HG03175 (cell line): ENCODE data around the gene TPRA1.
"Not testable (repeated sequence)": the region's sequence is repeated elsewhere in the genome, so short reads cannot be mapped to it uniquely, and the experiment has no call there.

Experiments used
- ATAC-seq: cut with Tn5 transposase; IDR thresholded peaks from one replicate; pipeline ENCODE4 v1.9.1; 2021; ENCODE audit warnings: mild to moderate bottlenecking, moderate library complexity; ENCODE audit not compliant: unreplicated experiment

TPRA1 gene

DNA sequence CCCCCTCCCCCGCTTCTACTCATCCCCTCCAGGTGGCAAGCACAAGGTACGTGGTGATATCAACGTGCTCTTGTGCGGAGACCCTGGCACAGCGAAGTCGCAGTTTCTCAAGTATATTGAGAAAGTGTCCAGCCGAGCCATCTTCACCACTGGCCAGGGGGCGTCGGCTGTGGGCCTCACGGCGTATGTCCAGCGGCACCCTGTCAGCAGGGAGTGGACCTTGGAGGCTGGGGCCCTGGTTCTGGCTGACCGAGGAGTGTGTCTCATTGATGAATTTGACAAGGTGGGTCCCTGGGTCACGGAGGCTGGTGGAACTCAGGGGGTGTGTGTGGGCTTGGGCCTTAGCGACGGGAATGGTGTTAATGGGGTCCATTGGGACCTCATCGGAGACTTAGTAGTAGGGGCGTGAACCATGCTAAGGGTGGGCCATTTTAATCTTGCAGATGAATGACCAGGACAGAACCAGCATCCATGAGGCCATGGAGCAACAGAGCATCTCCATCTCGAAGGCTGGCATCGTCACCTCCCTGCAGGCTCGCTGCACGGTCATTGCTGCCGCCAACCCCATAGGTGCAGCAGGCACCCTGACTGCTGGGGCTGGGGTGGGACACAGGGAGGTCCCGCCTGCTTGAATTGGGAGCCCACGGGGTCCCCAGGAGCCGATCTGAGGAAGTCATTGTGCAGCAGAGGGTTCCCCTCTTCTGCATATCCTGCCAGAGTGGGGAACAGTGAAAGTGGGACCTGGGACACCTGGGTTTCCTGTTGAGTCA is 26.5 kb upstream of the TPRA1 start:
- no peak for ATAC-seq

DNA sequence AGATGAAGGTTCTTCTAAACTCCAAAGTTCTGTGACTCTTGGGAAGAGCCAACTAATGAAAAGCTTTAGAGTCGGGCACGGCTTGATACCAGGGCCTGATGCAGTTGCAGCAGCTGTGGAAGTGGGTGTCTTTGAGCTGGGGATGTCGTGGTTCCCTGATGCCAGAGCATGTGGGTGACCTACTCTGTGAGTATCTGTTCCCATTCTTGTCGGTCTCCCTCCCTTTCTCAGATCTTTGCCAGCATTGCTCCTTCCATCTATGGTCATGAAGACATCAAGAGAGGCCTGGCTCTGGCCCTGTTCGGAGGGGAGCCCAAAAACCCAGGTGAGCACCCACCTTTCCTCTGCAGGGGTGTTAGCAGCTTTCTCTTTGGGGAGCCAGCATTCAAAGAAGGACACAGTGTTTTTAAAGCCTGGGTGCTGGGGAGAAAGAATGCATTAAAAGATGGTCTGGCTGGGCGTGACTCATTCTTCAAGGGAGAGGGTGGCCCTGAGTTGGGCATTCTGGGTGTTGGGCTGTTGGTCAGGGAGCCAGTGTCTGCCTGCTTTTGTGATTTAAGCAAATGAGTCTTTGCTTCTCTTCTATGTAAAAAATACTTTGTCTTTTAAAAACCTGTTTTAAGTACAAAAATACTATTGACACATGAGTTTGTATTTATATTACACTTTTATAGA is 25.2 kb upstream of the TPRA1 start:
- ATAC-seq, result no peak

DNA sequence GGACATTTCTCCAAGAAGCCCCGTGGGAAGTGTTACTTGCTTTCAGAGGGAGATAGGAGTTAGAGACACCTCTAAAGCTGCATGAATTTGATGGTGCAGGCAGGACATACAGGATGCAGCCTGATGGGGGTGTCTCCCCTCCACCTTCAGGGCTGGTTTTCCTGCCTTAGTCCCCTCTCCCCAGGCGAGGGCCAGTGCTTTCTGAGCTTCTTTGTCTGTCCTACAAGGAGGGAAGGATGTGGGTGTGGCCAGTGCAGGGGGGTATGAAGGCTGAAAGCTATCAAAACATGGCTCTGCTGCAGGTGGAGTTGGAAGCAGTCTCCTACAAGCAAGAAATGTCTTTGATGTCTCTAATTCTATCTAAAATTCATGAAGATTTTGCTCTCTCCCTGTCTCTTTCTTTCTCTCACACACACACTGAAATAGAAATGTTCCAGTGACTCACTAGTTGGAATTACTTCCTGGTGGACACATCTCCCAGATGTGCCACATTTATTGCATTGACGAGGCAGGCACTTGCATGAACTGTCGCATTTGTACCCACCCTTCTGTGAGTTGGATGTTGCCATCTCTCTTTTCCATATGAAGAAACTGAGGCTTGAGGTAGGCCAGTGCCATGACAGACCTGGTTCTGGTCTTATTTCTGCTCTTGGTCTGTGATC is 24.5 kb upstream of the TPRA1 start:
- ATAC-seq, result no peak

DNA sequence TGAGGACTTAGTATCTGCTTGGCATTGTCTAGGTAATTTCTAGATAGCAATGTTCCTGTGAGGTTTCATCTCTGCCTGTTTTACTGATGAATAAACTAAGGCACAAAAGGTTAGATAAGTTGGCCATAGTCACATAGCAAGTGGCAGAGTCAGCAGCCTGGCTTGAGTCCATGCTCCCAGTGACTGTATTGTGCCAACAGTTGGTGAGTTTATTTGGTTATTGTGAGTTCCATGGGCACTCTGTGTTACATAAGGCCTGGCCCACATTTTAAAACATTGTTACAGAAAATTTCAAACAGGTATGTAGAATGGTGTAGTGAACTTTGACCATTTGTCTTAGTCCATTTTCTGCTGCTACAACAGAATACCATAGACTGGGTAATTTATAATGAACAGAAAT is 22.9 kb upstream of the TPRA1 start:
- ATAC-seq, result no peak

DNA sequence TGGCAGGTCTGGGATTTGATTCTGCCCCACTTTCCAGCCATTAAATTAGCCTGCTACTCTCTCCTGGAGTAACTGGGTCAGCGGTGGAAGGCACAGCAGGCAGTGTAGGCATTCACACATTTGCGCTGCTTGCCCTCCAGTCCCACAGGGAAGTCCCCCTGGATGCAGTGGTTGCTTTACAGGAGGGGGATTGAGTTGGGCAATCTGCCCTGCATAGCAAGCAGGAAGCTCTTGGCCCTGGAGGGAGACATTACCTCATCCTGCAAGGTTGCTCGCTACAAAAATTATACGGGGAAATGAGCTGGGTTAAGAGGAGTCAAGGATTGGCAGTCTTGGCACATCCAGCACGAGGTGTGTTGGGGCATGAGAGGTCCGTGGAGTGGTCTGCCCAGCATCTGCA is 22.4 kb upstream of the TPRA1 start:
- ATAC-seq, result no peak

DNA sequence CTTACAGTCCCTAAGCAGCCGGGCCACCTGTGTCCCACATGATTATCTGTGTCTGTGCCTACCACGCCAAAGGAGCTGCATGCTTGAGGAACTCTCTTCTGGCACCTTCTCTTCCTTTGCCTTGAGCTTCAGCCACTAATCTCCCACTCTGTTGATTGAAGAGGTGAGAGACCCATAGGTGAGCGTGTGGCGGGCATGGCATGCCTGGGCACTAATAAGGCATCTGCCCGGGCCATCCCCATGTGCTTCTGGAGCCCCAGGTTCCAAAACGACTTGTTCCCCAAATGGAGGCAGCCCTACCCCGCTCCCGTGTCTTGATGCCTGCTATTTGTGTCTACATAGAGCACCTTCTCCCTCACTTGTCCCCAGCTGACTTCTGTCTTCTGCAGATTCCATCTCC is 20.7 kb upstream of the TPRA1 start:
- ATAC-seq, result no peak

DNA sequence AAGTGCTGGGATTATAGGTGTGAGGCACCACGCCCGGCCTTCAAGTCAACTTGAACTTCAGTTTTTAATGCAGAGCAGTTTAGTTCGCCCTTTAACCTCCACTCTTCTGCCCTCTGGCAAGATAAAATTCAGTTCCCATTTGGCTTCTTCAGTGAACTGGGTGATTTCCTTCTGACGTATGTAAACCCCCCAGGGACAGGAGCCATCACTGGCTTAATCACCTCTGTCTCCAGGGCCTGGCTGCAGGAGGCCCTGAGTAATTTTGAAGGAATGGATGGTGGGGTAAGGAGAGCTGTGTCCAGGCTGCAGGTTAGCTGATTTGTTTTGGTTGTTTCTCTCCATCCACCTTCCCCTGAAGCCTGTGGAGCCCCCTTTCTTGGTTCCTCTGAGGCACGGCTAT is 19.6 kb upstream of the TPRA1 start:
- ATAC-seq, result no peak

DNA sequence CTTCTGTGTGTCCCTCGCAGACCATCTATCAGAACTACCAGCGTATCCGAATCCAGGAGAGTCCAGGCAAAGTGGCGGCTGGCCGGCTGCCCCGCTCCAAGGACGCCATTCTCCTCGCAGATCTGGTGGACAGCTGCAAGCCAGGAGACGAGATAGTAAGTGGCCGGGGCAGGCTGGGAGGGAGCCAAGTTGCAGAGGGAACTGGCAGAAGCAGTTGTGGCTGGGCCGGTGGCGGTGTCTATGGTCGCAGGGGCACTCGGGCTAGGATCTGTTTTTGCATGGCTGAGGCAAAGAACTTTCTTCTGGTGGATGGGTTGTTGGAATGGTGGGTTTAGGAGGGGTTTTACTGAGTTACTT is 17.8 kb upstream of the TPRA1 start:
- ATAC-seq, result no peak

DNA sequence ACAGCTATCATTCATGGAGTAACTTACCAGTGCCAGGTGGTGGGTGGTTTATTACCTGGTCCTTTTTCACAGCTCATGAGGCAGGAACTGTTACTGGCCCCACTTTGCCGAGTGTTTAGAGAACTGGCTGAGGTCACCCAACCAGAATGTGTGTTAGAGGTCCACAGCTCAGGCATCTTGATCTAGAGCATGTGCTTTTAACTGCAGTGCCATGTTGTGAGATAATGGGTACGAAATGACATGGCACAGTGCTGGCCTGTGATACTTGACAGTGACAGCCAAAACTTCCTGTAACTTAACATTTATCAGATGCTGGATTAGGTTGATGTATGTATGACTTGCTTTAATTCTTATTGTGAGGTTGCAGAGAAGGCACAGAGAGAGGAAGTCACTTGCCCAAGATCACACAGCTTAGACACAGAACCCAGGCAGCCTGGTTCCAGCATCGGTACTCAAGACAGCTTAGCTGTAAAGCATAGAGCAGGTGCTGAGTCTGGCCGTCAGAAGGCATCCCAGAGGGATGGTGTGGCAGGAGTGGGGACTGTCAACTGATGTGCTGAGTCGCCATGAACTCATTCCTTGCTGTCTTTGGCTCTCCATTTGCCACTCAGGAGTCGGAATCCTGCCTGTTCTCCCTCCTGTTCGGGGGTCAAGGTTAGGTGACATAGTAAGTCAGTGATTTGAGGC is 17.3 kb upstream of the TPRA1 start:
- no peak for ATAC-seq

DNA sequence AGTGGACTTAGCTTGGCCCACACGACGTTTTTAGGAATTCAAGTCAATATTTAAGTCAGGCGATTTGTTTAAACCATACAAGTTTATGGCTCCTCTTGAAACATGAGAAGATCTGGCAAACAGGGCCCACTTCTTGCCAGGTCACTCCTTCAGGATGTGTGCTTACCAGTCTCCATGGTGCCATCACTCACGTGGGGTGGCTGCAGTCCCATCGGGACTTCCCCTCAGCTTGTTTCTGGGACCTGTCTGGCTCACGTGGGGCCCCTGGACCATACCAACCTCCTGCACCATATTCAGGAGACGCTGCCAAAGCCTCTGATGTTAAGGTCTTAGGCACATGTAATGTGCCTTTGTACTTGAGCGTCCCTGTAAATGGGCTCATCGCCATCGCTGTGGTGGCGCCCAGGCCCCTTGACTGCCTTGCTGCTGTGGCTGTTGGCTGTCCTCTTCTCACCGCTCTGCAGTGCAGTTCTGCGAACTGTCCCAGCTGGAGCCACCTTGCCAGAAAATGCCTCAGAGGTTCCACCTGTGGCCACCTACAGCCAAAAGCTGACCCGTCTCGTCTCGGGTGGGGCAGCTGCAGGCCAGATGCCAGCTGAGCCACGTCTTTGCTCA is 16.6 kb upstream of the TPRA1 start:
- no peak for ATAC-seq

DNA sequence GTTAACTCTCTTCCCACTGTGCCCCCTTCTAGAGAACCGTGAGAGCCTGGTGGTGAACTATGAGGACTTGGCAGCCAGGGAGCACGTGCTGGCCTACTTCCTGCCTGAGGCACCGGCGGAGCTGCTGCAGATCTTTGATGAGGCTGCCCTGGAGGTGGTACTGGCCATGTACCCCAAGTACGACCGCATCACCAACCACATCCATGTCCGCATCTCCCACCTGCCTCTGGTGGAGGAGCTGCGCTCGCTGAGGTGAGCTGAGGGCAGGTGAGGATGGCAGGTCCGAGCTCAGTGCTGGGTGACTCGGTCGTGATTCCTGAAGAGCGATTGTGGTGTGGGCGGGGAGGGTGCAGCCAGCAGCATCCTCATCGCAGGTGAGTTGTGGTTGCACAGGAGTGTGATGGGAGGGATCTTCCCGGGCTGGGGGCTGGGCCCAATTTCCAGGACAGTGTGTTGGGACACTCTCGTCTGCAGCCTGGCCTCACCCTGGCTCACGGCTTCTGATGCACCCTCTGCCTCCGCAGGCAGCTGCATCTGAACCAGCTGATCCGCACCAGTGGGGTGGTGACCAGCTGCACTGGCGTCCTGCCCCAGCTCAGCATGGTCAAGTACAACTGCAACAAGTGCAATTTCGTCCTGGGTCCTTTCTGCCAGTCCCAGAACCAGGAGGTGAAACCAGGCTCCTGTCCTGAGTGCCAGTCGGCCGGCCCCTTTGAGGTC is 15.7 kb upstream of the TPRA1 start:
- ATAC-seq, result no peak

DNA sequence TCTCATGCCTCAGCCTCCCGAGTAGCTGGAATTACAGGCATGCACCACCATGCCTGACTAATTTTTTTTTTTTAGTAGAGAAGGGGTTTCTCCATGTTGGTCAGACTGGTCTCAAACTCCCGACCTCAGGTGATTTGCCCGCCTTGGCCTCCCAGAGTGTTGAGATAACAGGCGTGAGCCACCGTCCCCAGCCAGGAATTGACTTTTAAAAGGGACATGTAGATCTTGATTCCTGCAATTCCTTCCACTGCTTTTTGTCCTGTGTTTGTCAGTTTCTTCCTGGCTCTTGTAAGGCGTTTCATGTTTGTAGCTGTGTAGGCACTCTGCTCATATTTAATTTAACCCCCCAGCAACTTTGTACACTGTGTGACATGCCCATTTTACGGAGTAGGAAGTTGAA is 15.0 kb upstream of the TPRA1 start:
- ATAC-seq, result not testable (repeated sequence)

DNA sequence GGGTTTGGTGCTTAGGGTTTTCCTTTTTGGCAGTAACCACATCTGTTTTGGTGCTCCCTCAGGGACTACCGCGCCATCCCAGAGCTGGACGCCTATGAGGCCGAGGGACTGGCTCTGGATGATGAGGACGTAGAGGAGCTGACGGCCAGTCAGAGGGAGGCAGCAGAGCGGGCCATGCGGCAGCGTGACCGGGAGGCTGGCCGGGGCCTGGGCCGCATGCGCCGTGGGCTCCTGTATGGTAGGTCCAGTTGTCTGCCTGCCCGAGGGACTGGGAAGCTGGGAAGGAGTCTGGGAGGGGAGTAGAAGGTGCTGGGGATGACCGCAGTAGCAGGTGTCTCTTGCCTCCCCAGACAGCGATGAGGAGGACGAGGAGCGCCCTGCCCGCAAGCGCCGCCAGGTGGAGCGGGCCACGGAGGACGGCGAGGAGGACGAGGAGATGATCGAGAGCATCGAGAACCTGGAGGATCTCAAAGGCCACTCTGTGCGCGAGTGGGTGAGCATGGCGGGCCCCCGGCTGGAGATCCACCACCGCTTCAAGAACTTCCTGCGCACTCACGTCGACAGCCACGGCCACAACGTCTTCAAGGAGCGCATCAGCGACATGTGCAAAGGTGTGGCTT is 14.1 kb upstream of the TPRA1 start:
- ATAC-seq, result no peak

DNA sequence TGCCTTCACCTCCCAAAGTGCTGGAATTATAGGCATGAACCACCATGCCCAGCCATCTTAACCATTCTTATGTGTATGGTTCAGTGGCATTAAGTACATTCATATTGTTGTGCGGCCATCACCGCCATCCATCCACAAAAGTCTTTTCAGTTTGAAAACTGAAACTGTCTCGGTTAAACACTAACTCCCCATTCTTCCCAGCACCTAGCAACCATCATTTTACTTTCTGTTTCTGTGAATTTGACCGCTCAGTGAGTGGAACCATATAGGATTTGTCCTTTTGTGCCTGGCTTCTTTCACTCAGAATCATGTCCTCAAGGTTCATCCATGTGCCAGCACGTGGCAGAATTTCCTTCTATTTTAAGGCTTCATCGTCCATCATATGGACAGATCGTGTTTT is 13.5 kb upstream of the TPRA1 start:
- no peak for ATAC-seq

DNA sequence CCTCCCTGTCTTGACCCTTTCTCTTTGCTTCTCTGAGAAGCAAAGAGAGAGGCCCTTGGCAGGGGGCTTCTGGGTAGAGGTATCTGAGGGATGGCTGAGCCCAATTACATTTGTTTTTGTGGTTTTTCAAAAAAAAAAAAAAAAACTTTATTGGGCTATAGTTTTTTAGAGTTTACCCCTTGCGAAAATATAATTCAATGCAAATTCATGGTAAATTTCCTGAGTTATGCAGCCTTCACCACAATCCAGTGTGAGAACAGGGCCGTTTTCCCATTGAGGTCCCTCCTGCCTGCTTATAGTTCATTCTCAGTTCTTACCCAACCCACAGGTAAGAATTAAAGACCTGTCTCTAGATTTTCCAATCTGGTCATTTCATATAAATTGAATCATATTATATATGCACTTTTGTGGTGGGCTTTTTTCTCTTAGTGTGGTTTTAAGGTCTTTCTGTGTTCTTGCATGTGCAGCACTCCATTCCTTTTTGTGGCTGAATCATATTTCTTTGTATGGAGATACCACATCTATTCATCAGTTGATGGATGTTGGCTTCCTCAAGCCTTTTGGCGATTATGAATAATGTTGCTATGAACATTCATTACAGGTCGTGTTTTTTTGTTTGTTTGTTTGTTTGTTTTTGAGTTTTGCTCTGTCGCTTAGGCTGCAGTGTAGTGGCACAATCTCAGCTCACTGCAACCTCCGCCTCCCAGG is 10.4 kb upstream of the TPRA1 start:
- ATAC-seq, result no peak

DNA sequence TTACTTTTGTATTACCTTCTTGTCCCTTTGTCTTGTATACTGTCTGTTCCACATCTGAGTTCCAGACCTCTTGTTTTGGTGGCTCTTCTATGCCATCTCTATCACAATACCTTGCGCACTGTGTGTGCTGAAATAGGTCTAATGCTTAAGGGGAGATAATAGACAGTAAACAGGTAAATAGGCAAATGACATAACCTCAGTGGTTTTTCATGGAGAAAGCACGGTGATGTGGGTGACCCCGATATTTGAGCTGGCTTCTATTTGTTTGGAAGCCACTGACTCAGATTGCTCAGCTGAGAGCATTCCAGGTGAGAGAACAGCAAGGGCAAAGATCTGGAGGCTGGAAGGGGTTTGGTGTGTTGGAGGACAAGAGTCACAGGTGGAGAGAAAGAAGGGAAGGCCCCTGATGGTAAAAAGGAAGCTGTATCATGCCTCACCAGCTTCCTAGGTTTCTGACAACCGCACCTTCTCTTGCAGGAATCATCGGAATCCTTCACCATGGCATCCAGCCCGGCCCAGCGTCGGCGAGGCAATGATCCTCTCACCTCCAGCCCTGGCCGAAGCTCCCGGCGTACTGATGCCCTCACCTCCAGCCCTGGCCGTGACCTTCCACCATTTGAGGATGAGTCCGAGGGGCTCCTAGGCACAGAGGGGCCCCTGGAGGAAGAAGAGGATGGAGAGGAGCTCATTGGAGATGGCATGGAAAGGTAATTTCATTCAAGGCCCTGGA is 8.5 kb upstream of the TPRA1 start:
- ATAC-seq, result no peak

DNA sequence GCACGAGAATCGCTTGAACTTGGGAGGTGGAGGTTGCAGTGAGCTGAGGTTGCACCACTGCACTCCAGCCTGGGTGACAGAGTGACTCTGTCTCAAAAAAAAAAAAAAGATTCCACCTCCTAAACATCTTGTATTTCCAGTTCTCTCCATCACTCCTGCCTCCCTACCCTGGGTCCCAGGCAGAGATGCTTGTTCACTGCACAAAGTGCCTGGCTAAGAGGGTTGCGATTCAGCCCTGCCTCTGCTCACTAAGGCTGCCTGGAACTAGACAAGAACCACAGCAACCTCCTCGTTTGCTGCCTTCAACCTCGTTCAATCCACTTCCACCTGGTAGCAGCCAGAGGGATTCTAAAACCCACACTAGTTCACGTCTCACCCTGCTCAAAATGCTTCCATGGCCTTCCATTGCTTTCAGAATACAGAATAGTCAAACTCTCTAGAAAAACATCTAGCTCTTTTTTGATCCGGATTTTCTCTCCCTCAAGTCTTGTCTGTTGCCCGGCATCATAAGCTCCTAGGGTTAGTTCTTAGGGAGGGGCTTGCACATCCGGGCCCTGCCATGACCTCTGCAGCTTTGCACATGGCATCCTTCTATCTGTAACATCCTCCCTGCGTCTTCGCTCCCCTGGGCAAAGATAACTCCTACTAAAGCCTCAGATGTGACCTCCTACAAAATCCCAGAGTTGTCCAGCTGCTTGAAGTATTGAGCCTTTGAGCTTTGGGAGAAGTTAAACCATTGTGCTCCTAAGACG is 6.7 kb upstream of the TPRA1 start:
- ATAC-seq, result no peak

DNA sequence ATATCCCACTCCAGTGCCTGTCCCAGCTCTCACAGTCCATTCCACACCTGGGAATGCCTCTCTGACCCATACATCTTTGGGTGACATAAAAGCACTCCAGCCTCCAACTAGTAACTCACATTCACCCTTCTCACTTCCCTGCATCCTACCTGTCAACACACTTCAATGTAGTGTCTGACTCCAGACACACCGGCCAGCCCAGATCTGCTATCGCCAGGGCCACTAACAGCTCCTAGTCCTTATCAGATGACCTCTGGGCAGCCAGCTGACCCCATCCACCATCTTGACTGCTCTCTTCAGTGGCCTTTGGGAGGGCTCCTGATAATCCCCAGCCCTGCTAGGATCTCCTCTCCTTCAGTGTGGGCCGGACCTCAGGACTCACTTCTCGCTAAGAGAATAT is 4.8 kb upstream of the TPRA1 start:
- no peak for ATAC-seq
